ENCODE results near the gene WRAP73.
"Not testable (repeated sequence)": the region's sequence is repeated elsewhere in the genome, so short reads cannot be mapped to it uniquely, and the experiment has no call there.

GRCh38 chr1:3585353-3585868, 64.5 kb downstream of the WRAP73 start:
- not testable (repeated sequence) for TF ChIP-seq POLR2A (IDR thresholded peaks at IDR 0.05; ENCODE audit: low read depth, low read length); POLR2AphosphoS5 (IDR thresholded peaks at IDR 0.05; ENCODE audit: low read depth, low read length); TAF1 (IDR thresholded peaks at IDR 0.05; ENCODE audit: borderline replicate concordance, low read depth, low read length)
